Activated T-cell treated with anti-CD3 and anti-CD28 coated beads for 48 hours (primary cell): Measurements from ENCODE around the gene HSP90AB1.
"Not testable (repeated sequence)": the region's sequence is repeated elsewhere in the genome, so short reads cannot be mapped to it uniquely, and the experiment has no call there.

Experiments used
- DNase-seq: peaks from one replicate; pipeline ENCODE4 v3.0.0-alpha.2; 2020; ENCODE audit warnings: low read depth

HSP90AB1 gene

GRCh38 chr6:44222486-44223318 lies 24.2 kb upstream of the HSP90AB1 start:
- no peak for DNase-seq

- peak; percentile 81 for DNase-seq
These were observed 23.4 kb upstream of the HSP90AB1 start, which contains the start of gene SLC29A1 for GRCh38 chr6:44223319-44224028. SLC29A1 (plus strand) TSS chr6:44223595; CDS start chr6:44227314, 3,719 bp downstream.

DNA sequence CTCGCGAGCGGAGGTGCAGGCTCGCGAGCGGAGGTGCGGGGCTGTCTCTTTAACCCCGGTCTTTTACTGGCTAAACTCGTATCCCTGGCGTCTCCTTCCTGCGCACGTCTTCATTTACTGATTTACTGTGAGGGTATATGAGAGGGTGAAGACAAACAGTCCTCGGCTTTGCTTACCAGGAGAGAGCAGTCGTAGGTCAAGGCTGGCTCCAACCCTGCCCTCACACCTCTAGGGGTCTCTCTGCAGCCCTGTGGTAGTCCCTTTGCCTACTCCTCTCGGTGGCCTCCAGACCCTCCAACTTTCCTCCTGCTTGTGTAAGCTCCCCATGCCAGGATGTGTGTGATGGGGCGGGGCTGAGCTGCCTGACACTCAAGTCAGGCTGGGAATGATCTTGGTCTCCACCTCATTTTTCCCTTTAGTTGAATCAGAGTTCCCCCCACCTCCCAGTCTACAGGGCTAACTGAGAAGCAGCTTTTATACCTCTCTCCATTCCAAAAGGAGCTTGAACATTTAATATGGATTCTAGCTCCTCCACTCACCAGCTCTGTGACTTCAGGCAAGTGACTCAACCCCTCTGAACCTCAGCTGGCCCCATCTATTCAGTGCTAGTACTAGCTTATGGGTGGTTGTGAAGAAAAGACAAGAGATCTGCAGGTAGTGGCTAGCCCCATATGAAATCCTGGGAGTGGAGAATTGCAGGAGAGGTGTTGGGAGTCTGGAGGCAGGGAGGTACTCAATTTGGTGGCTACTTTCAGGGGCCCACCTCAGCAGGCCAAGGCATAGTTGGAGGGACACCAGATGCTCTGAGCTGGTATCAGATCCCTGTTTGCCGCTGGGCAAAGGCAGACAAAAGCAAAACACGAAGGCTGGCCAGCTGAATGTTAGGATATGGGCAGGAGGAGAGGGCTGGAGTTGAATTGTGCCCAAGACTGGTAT lies 22.6 kb upstream of the HSP90AB1 start:
- no peak for DNase-seq

GRCh38 chr6:44224965-44225305 lies 22.0 kb upstream of the HSP90AB1 start:
- no peak for DNase-seq

GRCh38 chr6:44225579-44226325 lies 21.1 kb upstream of the HSP90AB1 start:
- DNase-seq, result no peak

GRCh38 chr6:44226368-44227147 lies 20.3 kb upstream of the HSP90AB1 start:
- DNase-seq, result no peak

DNA sequence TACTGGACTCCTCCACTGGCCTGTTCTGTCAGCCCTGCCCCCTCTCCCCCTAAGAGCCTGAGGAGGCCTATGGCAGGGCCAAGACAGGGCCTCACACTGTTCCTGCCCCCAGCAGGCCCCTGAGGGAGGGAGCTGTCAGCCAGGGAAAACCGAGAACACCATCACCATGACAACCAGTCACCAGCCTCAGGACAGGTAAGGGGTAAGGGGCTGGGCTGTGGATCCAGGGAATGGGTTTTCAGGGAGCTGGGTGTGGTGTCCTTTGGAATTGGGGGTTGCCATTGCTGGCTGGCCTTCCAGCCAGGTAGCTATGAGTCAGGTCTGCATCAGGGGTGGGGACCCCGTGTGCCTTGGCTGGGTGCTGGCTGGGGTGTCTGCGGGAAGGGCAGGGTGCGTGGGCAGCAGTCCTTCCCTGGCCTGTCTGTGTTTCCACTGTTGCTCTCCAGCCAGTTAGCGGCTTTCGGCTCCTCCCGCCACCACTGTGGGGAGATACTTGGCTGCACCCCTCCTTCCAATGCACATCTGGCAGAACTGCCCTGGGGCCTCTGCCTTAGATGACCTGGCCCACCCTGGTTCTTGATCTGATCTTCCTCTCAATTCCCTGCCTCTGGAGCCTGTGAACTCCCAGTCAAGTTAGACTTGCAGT lies 19.6 kb upstream of the HSP90AB1 start:
- no peak for DNase-seq

GRCh38 chr6:44228031-44228430 lies 18.9 kb upstream of the HSP90AB1 start:
- no peak for DNase-seq

DNA sequence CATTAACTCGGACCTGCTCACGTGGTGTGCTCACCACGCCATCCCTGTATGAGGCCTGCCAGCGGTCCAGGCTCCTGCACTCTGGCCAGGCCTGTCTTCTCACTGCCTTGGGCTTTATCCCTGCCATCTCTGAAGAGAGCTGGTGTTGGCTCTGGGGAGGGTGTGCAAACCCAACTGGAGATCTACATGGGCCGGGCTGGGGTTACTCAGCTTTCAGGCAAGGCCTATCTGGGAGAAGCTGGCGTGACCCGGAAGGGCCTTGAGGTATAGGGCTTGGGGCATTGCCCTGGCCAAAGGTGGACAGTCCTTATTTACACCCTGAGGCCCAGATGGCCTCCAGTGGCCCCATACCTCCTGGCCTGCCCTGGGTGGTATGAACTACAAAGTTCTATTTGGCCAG lies 18.5 kb upstream of the HSP90AB1 start:
- DNase-seq, result no peak

GRCh38 chr6:44228836-44229235 lies 18.1 kb upstream of the HSP90AB1 start:
- DNase-seq, result no peak

DNA sequence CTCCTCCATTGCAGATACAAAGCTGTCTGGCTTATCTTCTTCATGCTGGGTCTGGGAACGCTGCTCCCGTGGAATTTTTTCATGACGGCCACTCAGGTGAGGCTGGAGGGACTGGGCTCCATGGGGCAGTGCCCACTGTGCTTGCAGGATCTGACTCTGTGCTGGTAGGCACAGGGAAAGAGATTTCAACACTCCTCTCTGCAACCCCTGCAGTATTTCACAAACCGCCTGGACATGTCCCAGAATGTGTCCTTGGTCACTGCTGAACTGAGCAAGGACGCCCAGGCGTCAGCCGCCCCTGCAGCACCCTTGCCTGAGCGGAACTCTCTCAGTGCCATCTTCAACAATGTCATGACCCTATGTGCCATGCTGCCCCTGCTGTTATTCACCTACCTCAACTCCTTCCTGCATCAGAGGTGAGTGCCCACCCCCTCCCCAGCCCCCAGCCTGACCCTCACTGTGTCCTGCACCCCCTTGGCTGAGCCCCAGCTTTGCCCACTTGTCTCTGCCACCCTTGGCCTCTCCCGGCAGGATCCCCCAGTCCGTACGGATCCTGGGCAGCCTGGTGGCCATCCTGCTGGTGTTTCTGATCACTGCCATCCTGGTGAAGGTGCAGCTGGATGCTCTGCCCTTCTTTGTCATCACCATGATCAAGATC lies 17.4 kb upstream of the HSP90AB1 start:
- DNase-seq, result no peak

- DNase-seq, result no peak
These were observed 16.7 kb upstream of the HSP90AB1 start for GRCh38 chr6:44230034-44230675.

- not testable (repeated sequence) for DNase-seq
These were observed 15.5 kb upstream of the HSP90AB1 start for GRCh38 chr6:44231426-44231825.

- DNase-seq, result no peak
These were observed 14.0 kb upstream of the HSP90AB1 start for GRCh38 chr6:44232676-44233566.

- no peak for DNase-seq
These were observed 13.3 kb upstream of the HSP90AB1 start for GRCh38 chr6:44233567-44234100.

GRCh38 chr6:44234101-44235025 lies 12.5 kb upstream of the HSP90AB1 start:
- DNase-seq, result no peak

DNA sequence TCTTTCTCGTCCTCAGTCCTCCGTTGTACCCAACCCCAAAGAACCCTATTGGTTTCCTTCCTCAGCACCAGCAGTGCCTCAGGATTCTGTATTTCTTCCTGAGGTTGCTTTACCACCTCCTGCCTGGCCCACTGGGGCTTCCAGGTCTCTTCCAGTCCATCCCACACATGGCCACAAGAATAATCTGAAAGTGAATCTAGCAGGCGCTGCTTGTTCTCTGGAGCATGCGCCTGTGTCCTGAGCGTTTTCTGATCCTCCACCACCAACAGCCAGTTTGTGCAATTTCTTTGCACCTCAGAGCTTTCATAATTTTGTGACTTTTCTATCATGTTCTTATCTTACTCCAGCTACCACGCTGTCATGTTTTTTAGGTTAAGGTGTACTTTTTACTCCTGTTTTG lies 11.6 kb upstream of the HSP90AB1 start:
- DNase-seq, result no peak
